DND-41 (cell line): ENCODE measurements around the gene SEC22C.

Source experiments
- ATAC-seq: fragments of 200-7000 bp; cut with Tn5 transposase; 3 replicates; pipeline ENCODE4 v1.9.1; 2021; ENCODE audit warnings: low read depth; ENCODE audit not compliant: insufficient read depth
- DNase-seq: peaks from one replicate; pipeline ENCODE4 v3.0.0-alpha.2; 2020
- H2AFZ ChIP-seq: 2 replicates; pipeline ENCODE4 v1.6.0; 2012; ENCODE audit warnings: low read depth, low read length
- H3K27ac ChIP-seq: 2 replicates; pipeline ENCODE4 v1.5.1; 2012; ENCODE audit warnings: low read length, inconsistent platforms
- H3K27me3 ChIP-seq: fragments of 200-600 bp; sonication (generic); 2 replicates; pipeline ENCODE4 v1.6.0; 2012; ENCODE audit warnings: low read length, mild to moderate bottlenecking, inconsistent platforms; ENCODE audit not compliant: insufficient read depth, poor library complexity
- H3K36me3 ChIP-seq: 2 replicates; pipeline ENCODE4 v1.5.1; 2012; ENCODE audit warnings: low read length, inconsistent platforms; ENCODE audit not compliant: insufficient read depth
- H3K4me1 ChIP-seq: 2 replicates; pipeline ENCODE4 v1.5.1; 2012; ENCODE audit warnings: mild to moderate bottlenecking, low read length; ENCODE audit not compliant: insufficient read depth
- H3K4me2 ChIP-seq: 2 replicates; pipeline ENCODE4 v1.6.0; 2012; ENCODE audit warnings: mild to moderate bottlenecking, moderate library complexity, low read length, inconsistent platforms; ENCODE audit not compliant: insufficient read depth
- H3K4me3 ChIP-seq, 2 experiments: fragments of 200-600 bp in 1 of 2; shearing (Covaris generic) in 1 of 2; 2 replicates each; pipeline ENCODE4 v1.5.1; 2012 to 2016; ENCODE audit warnings: inconsistent platforms in 2 of 2, low read length in 2 of 2, mild to moderate bottlenecking in 2 of 2, low read depth in 1 of 2, moderate library complexity in 1 of 2
- H3K79me2 ChIP-seq: 2 replicates; pipeline ENCODE4 v1.6.0; 2012; ENCODE audit warnings: low read length, inconsistent platforms; ENCODE audit not compliant: insufficient read depth
- H3K9ac ChIP-seq: 2 replicates; pipeline ENCODE4 v1.6.0; 2012; ENCODE audit warnings: low read depth, mild to moderate bottlenecking, inconsistent platforms, low read length, moderate library complexity
- H3K9me3 ChIP-seq: 2 replicates; pipeline ENCODE4 v1.5.1; 2012; ENCODE audit warnings: low read length, moderate library complexity, mild to moderate bottlenecking, inconsistent platforms; ENCODE audit not compliant: insufficient read depth, severe bottlenecking
- H4K20me1 ChIP-seq: 2 replicates; pipeline ENCODE4 v1.6.0; 2012; ENCODE audit warnings: low read length; ENCODE audit not compliant: insufficient read depth
- EZH2 ChIP-seq: IDR thresholded peaks from 3 replicates; pipeline ENCODE4 v1.6.1; 2012; ENCODE audit warnings: borderline replicate concordance, low read depth, mild to moderate bottlenecking, moderate library complexity, low read length, inconsistent platforms; ENCODE audit not compliant: severe bottlenecking
- TF ChIP-seq, protein P1 (sequence below): IDR thresholded peaks from 2 replicates; pipeline ENCODE4 v1.5.1; 2012; ENCODE audit warnings: borderline replicate concordance, low read length, moderate library complexity, mild to moderate bottlenecking; ENCODE audit not compliant: poor library complexity, severe bottlenecking; ENCODE audit errors: extremely low read depth

SEC22C gene

DNA sequence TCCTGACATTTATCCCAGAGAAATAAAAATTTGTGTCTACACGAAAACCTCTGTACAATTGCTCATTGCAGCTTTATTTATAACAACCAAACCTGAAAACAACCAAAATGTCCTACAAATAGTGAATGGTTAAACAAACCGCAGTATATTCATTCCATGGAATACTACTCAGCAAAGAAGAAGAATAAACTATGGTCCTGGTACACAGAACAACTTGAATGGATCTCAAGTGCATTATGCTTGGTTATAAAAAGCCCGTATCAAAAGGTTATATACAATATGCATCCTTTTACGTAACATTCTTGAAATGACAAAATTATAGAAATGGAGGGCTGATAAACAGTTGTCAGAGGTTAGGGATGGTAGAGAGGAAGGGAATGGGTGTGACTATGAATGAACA, 3.7 kb downstream of the SEC22C start:
- H3K9me3 ChIP-seq: peaks cover 15% of the 10 kb centered on the region
- H3K79me2 ChIP-seq: peaks cover 84% of the 10 kb centered on the region
- H4K20me1 ChIP-seq: no peaks in the 10 kb centered on the region
- H3K27ac ChIP-seq: no peak overlapping the region
- no peak overlapping the region for H3K4me2 ChIP-seq
- H2AFZ ChIP-seq: no peak overlapping the region
- TF ChIP-seq EZH2: no peak
- TF ChIP-seq, protein P1, sequence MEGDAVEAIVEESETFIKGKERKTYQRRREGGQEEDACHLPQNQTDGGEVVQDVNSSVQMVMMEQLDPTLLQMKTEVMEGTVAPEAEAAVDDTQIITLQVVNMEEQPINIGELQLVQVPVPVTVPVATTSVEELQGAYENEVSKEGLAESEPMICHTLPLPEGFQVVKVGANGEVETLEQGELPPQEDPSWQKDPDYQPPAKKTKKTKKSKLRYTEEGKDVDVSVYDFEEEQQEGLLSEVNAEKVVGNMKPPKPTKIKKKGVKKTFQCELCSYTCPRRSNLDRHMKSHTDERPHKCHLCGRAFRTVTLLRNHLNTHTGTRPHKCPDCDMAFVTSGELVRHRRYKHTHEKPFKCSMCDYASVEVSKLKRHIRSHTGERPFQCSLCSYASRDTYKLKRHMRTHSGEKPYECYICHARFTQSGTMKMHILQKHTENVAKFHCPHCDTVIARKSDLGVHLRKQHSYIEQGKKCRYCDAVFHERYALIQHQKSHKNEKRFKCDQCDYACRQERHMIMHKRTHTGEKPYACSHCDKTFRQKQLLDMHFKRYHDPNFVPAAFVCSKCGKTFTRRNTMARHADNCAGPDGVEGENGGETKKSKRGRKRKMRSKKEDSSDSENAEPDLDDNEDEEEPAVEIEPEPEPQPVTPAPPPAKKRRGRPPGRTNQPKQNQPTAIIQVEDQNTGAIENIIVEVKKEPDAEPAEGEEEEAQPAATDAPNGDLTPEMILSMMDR: no peak
- no peaks in the 10 kb centered on the region for H3K27me3 ChIP-seq
- no peak overlapping the region for H3K9ac ChIP-seq
- peaks cover 39% of the 10 kb centered on the region for H3K36me3 ChIP-seq
- DNase-seq: no peak
- no peak overlapping the region for H3K4me3 ChIP-seq
- no peak for ATAC-seq
- peaks cover 24% of the 10 kb centered on the region for H3K4me1 ChIP-seq

DNA sequence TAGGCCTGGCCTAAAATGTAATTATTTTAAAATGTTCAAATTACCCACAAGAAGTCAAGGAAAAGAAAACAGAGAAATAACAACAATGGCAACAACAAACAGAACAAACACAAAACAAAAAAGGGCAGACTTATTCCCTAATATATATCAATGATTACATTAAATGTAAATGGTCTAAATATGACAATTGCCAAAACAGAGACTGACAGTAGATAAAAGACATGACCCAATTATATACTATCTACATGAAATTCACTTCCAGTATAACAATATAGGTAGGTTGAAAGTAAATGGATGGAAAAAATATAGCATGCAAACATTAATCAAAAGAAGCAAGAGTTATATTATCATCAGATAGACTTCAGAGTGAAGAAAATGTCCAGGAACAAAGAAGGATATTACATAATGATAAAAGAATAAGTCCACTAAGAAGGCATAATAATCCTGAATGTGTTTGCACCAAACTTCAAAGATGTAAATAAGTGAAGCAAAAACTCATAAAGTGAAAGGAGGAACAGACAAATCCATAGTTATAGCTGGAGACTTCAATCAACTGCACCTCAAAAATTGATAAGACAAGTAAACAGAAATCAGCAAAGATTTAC, 6.5 kb downstream of the SEC22C start:
- TF ChIP-seq EZH2: no peak
- TF ChIP-seq, protein P1: no peak
- H3K36me3 ChIP-seq: peaks cover 40% of the 10 kb centered on the region
- H3K4me1 ChIP-seq: peaks cover 3% of the 10 kb centered on the region
- H3K4me3 ChIP-seq: no peak overlapping the region
- peaks cover 6% of the 10 kb centered on the region; the same call in 1 of the 2 replicates for H4K20me1 ChIP-seq
- H2AFZ ChIP-seq: no peak overlapping the region
- no peak overlapping the region for H3K27ac ChIP-seq
- no peak for ATAC-seq
- H3K4me2 ChIP-seq: no peak overlapping the region
- no peak for DNase-seq
- H3K9me3 ChIP-seq: peaks cover 15% of the 10 kb centered on the region
- H3K9ac ChIP-seq: no peak overlapping the region
- peaks cover 77% of the 10 kb centered on the region for H3K79me2 ChIP-seq
- H3K27me3 ChIP-seq: no peaks in the 10 kb centered on the region

DNA sequence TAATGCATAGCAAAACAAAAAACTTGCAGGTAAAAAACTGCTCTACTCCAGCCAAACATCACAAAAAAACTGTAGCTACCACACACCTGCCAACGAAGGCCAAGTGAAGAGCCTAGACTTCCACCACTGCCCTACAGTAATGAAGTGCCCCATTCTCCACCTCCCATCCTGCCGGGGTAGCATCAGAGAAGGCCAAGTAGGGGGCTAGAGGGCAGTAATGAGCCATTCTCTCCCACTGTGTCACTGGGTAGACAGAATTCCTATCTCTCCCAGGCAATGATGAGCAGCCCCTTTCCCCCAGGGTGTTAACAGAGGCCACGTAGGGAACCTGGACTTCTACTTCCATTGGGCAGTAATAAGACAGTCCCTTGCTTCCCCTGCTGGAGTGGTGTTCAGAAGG, 9.5 kb downstream of the SEC22C start:
- TF ChIP-seq EZH2: no peak
- TF ChIP-seq, protein P1: peak; percentile 59

More for the DNA sequence above, 9.5 kb downstream of the SEC22C start:
- no peak overlapping the region for H3K27ac ChIP-seq
- H3K79me2 ChIP-seq: peaks cover 58% of the 10 kb centered on the region
- no peak overlapping the region for H3K4me2 ChIP-seq
- H3K27me3 ChIP-seq: no peaks in the 10 kb centered on the region
- peaks cover 55% of the 10 kb centered on the region for H3K36me3 ChIP-seq
- H4K20me1 ChIP-seq: peaks cover 13% of the 10 kb centered on the region; the same call in 1 of the 2 replicates
- H3K4me3 ChIP-seq: no peak overlapping the region
- DNase-seq (peak; percentile 22), ATAC-seq (peak; percentile 77)
- H2AFZ ChIP-seq: no peak overlapping the region
- H3K4me1 ChIP-seq: no peaks in the 10 kb centered on the region
- H3K9ac ChIP-seq: no peak overlapping the region
- peaks cover 15% of the 10 kb centered on the region for H3K9me3 ChIP-seq
